Measurements from ENCODE around the gene MARK4.

- TF ChIP-seq CTCF (IDR thresholded peaks at IDR 0.05) (no peak), POLR2A (IDR thresholded peaks at IDR 0.05) (no peak)
These were observed 45.3 kb upstream of the MARK4 start for GRCh38 chr19:45205810-45206209.

Measured in lower leg skin (tissue), 3 donors.